ENCODE results near the gene NRIP3. TPM values are rescaled to one million over a fixed set of nuclear protein-coding genes. Genes with fewer than 3 reads are reported as not detected.
"Not testable (repeated sequence)": the region's sequence is repeated elsewhere in the genome, so short reads cannot be mapped to it uniquely, and the experiment has no call there.

Gene NRIP3
- total RNA-seq, 2 experiments from 2014 or later: 3.0 to 3.5 TPM

GRCh38 chr11:8937659-8938058 lies 66.1 kb downstream of the NRIP3 start:
- H3K4me3 Mint-ChIP-seq: no peak overlapping the region
- H3K4me1 Mint-ChIP-seq (ENCODE audit: low read depth): no peaks in the 10 kb centered on the region
- no peaks in the 10 kb centered on the region for H3K9me3 Mint-ChIP-seq
- H3K27me3 Mint-ChIP-seq (ENCODE audit: low read depth): peaks cover 2% of the 10 kb centered on the region
- CTCF ChIA-PET: interaction anchor here (1.0 to 1.7 kb wide), 2 partner anchors 22 to 23 kb away, joined by 3 to 4 read pairs; no protein-coding TSS in a partner anchor
- no peaks in the 10 kb centered on the region for H3K36me3 Mint-ChIP-seq (ENCODE audit: low read depth)
- no peak for DNase-seq
- no peak overlapping the region for H3K27ac Mint-ChIP-seq
- intact Hi-C loops (cut with micrococcal nuclease): no loop called here

- Mint-ChIP-seq H3K36me3 (ENCODE audit: low read depth) (no peaks in the 10 kb centered on the region), H3K4me3 (no peak overlapping the region), H3K27ac (no peak overlapping the region), H3K9me3 (no peaks in the 10 kb centered on the region), H3K4me1 (ENCODE audit: low read depth) (no peaks in the 10 kb centered on the region), H3K27me3 (ENCODE audit: low read depth) (peaks cover 2% of the 10 kb centered on the region)
- CTCF ChIA-PET: interaction anchor here (1.0 to 1.7 kb wide), 2 partner anchors 22 kb away, joined by 3 to 4 read pairs; no protein-coding TSS in a partner anchor
- intact Hi-C loops (cut with micrococcal nuclease): no loop called here
- DNase-seq: no peak
Measured at GRCh38 chr11:8937159-8937558, 66.6 kb downstream of the NRIP3 start.

GRCh38 chr11:8935789-8936188 lies 68.0 kb downstream of the NRIP3 start:
- DNase-seq; H3K27me3 Mint-ChIP-seq (ENCODE audit: low read depth); H3K36me3 Mint-ChIP-seq (ENCODE audit: low read depth); H3K4me3 Mint-ChIP-seq; H3K27ac Mint-ChIP-seq; H3K9me3 Mint-ChIP-seq; intact Hi-C loops (cut with micrococcal nuclease); H3K4me1 Mint-ChIP-seq (ENCODE audit: low read depth): not testable (repeated sequence)
- CTCF ChIA-PET: interaction anchor here (0.6 to 1.2 kb wide), 2 partner anchors 13 to 37 kb away, joined by 3 to 4 read pairs; no protein-coding TSS in a partner anchor

- Mint-ChIP-seq H3K9me3 (no peaks in the 10 kb centered on the region), H3K27ac (no peak overlapping the region), H3K4me3 (no peak overlapping the region), H3K4me1 (ENCODE audit: low read depth) (no peaks in the 10 kb centered on the region), H3K36me3 (ENCODE audit: low read depth) (no peaks in the 10 kb centered on the region), H3K27me3 (ENCODE audit: low read depth) (no peaks in the 10 kb centered on the region)
- no peak for DNase-seq
- intact Hi-C loops (cut with micrococcal nuclease): no loop called here
- CTCF ChIA-PET: interaction anchor here (0.6 to 1.5 kb wide), 3 partner anchors 13 to 38 kb away, joined by 3 to 4 read pairs (median 3); no protein-coding TSS in a partner anchor
Measured at GRCh38 chr11:8934742-8935488, 68.9 kb downstream of the NRIP3 start.

- Mint-ChIP-seq H3K4me3 (no peak overlapping the region), H3K36me3 (ENCODE audit: low read depth) (no peaks in the 10 kb centered on the region), H3K4me1 (ENCODE audit: low read depth) (no peaks in the 10 kb centered on the region), H3K27me3 (ENCODE audit: low read depth) (no peaks in the 10 kb centered on the region), H3K27ac (no peak overlapping the region), H3K9me3 (no peaks in the 10 kb centered on the region)
- DNase-seq: no peak
- CTCF ChIA-PET: interaction anchor here (1.5 kb wide), 1 partner anchor 12 kb away, joined by 3 read pairs; no protein-coding TSS in a partner anchor
- intact Hi-C loops (cut with micrococcal nuclease): no loop called here
Measured at GRCh38 chr11:8933931-8934330, 69.9 kb downstream of the NRIP3 start.

- H3K4me1 Mint-ChIP-seq (ENCODE audit: low read depth): no peaks in the 10 kb centered on the region
- intact Hi-C loops (cut with micrococcal nuclease): no loop called here
- H3K27me3 Mint-ChIP-seq (ENCODE audit: low read depth): no peaks in the 10 kb centered on the region
- no peaks in the 10 kb centered on the region for H3K9me3 Mint-ChIP-seq
- H3K4me3 Mint-ChIP-seq: no peak within 1 kb of the TSS
- H3K27ac Mint-ChIP-seq: no peak within 1 kb of the TSS
- DNase-seq: no peak
- no peaks in the 10 kb centered on the region for H3K36me3 Mint-ChIP-seq (ENCODE audit: low read depth)
- CTCF ChIA-PET: interaction anchor here (1.0 kb wide), 1 partner anchor 205 kb away, joined by 3 read pairs; no protein-coding TSS in a partner anchor
Measured at GRCh38 chr11:8932564-8933180, 71.1 kb downstream of the NRIP3 start, which contains the start of gene C11orf16. Gene C11orf16, minus strand, starts transcription at chr11:8932947. Its CDS starts 639 bp downstream, at chr11:8932308.

Other genes starting within 250 kb of the NRIP3 start
- gene AKIP1, start 92.8 kb downstream of the NRIP3 start, total RNA-seq: 10 to 100 TPM; 41.5 to 43.9 TPM
- not detected for gene C11orf16, start 71.1 kb downstream of the NRIP3 start, total RNA-seq
- not detected for gene ASCL3, start 61.0 kb downstream of the NRIP3 start, total RNA-seq
- gene TMEM9B, start 39.6 kb downstream of the NRIP3 start, total RNA-seq: 10 to 100 TPM; 13.4 to 13.6 TPM
- under 1 TPM; 0.17 to 0.31 TPM for gene SCUBE2, start 87.6 kb upstream of the NRIP3 start, total RNA-seq

All from activated naive CD4-positive, alpha-beta T cell treated with anti-CD3 and anti-CD28 coated beads for 36 hours (primary cell).